CD14-positive monocyte (primary cell): ENCODE results near the gene SNCAIP. TPM values are rescaled to one million over a fixed set of nuclear protein-coding genes. Genes with fewer than 3 reads are reported as not detected.

ENCODE experiments used
- DNase-seq, 3 donors: peaks; one replicate each; pipeline ENCODE4 v3.0.0-alpha.2; 2011 to 2022
- H2AFZ ChIP-seq: 2 replicates; pipeline ENCODE4 v1.6.0; 2012; ENCODE audit warnings: mild to moderate bottlenecking, low read depth, low read length, inconsistent platforms; ENCODE audit not compliant: insufficient read depth, poor library complexity, severe bottlenecking
- H3K27ac ChIP-seq, 2 donors: 1 replicate in 1 of 2; 2 replicates in 1 of 2; pipeline ENCODE4 v1.5.1; 2012 to 2013; ENCODE audit warnings: low read length in 2 of 2, control low read depth in 1 of 2, inconsistent platforms in 1 of 2, low read depth in 1 of 2, mild to moderate bottlenecking in 1 of 2
- H3K27me3 ChIP-seq, 2 donors: one replicate each; pipeline versions ENCODE4 v1.6.0 to v1.6.1; 2011 to 2013; ENCODE audit warnings: low read length in 2 of 2; ENCODE audit not compliant: control insufficient read depth in 2 of 2, insufficient read depth in 2 of 2
- H3K36me3 ChIP-seq, 2 donors: replicated peaks in 1 of 2; 1 replicate in 1 of 2; 2 replicates in 1 of 2; pipeline versions ENCODE4 v1.5.1 to v1.6.1; 2012 to 2013; ENCODE audit warnings: low read length in 2 of 2, control low read depth in 1 of 2, inconsistent platforms in 1 of 2, mild to moderate bottlenecking in 1 of 2; ENCODE audit not compliant: insufficient read depth in 2 of 2, control insufficient read depth in 1 of 2
- H3K4me1 ChIP-seq, 2 donors: 1 replicate in 1 of 2; 2 replicates in 1 of 2; pipeline versions ENCODE4 v1.5.1 to v1.6.1; 2012 to 2013; ENCODE audit warnings: low read length in 2 of 2, control low read depth in 1 of 2, inconsistent platforms in 1 of 2, mild to moderate bottlenecking in 1 of 2, moderate library complexity in 1 of 2; ENCODE audit not compliant: insufficient read depth in 2 of 2, control insufficient read depth in 1 of 2
- H3K4me2 ChIP-seq: replicated peaks from 2 replicates; pipeline ENCODE3; 2012; ENCODE audit warnings: low read length, moderate library complexity, mild to moderate bottlenecking; ENCODE audit not compliant: poor library complexity, severe bottlenecking; ENCODE audit errors: extremely low read depth
- H3K4me3 ChIP-seq, 3 experiments: fragments of 200-600 bp in 1 of 3; sonication (generic) in 1 of 3; replicated peaks in 1 of 3; 1 replicate in 2 of 3; 2 replicates in 1 of 3; pipeline ENCODE4 v1.5.1; 2011 to 2013; ENCODE audit warnings: low read length in 3 of 3, mild to moderate bottlenecking in 3 of 3, control low read depth in 2 of 3, low read depth in 2 of 3, inconsistent platforms in 1 of 3, moderate library complexity in 1 of 3
- H3K79me2 ChIP-seq: 2 replicates; pipeline ENCODE4 v1.6.0; 2012; ENCODE audit warnings: mild to moderate bottlenecking, control low read depth, inconsistent platforms, low read length, moderate library complexity; ENCODE audit not compliant: insufficient read depth
- H3K9ac ChIP-seq: 2 replicates; pipeline ENCODE4 v1.6.0; 2017; ENCODE audit warnings: low read length, mild to moderate bottlenecking; ENCODE audit not compliant: insufficient read depth, poor library complexity, severe bottlenecking
- H3K9me3 ChIP-seq, 2 donors: replicated peaks in 1 of 2; 1 replicate in 1 of 2; 2 replicates in 1 of 2; pipeline versions ENCODE4 v1.5.1 to v1.6.1; 2012 to 2013; ENCODE audit warnings: low read length in 2 of 2, control low read depth in 1 of 2; ENCODE audit not compliant: control insufficient read depth in 1 of 2, insufficient read depth in 1 of 2
- H4K20me1 ChIP-seq: 2 replicates; pipeline ENCODE4 v1.6.0; 2012; ENCODE audit warnings: mild to moderate bottlenecking, low read length, control low read depth, moderate library complexity; ENCODE audit not compliant: insufficient read depth
- H3K27ac Mint-ChIP-seq, 7 donors: one replicate each; pipeline ENCODE4 v1.8.0; 2020; ENCODE audit warnings: mild to moderate bottlenecking in 7 of 7, mixed read lengths in 7 of 7, moderate library complexity in 6 of 7, inconsistent platforms in 2 of 7
- H3K27me3 Mint-ChIP-seq, 3 donors: one replicate each; pipeline ENCODE4 v1.8.0; 2021 to 2022; ENCODE audit warnings: low read depth in 3 of 3, mild to moderate bottlenecking in 3 of 3, mixed read lengths in 3 of 3, moderate library complexity in 3 of 3, inconsistent platforms in 1 of 3
- H3K36me3 Mint-ChIP-seq, 2 donors: one replicate each; pipeline ENCODE4 v1.8.0; 2020; ENCODE audit warnings: mixed read lengths in 2 of 2, inconsistent platforms in 1 of 2, mild to moderate bottlenecking in 1 of 2
- H3K4me1 Mint-ChIP-seq: one replicate; pipeline ENCODE4 v1.8.0; 2020; ENCODE audit warnings: mild to moderate bottlenecking, mixed read lengths
- H3K4me3 Mint-ChIP-seq, 2 donors: one replicate each; pipeline ENCODE4 v1.8.0; 2020; ENCODE audit warnings: mild to moderate bottlenecking in 2 of 2, mixed read lengths in 2 of 2, moderate library complexity in 1 of 2
- H3K9me3 Mint-ChIP-seq, 7 donors: one replicate each; pipeline ENCODE4 v1.8.0; 2020 to 2022; ENCODE audit warnings: mixed read lengths in 7 of 7, mild to moderate bottlenecking in 6 of 7, moderate library complexity in 6 of 7, inconsistent platforms in 2 of 7
- CTCF ChIP-seq: fragments of 200-600 bp; IDR thresholded peaks from one replicate; pipeline ENCODE4 v1.8.0; 2022; ENCODE audit warnings: antibody characterized with exemption, mild to moderate bottlenecking
- WGBS: methylation state at CpG from one replicate; pipeline ENCODE4 v1.1.5; 2013; ENCODE audit warnings: missing lambda C conversion rate; ENCODE audit not compliant: insufficient coverage; 5-methylcytosine and 5-hydroxymethylcytosine counted together
- intact Hi-C, 2 donors: fragments of 100-400 bp; cut with micrococcal nuclease; formaldehyde crosslinking; loops; one replicate each; pipeline versions ENCODE4 v1.15.0 to v1.15.1; 2023
- polyA plus RNA-seq, 3 donors: library from polyadenylated mRNA; depleted of rRNA in 1 of 3; unstranded in 2 of 3; stranded (reverse) in 1 of 3; fragments of 300-500 nt in 2 of 3; fragments of >200 nt in 1 of 3; fragmentation: Illumina TruSeq in 2 of 3; gene quantifications; 1 replicate in 2 of 3; 2 replicates in 1 of 3; pipeline ENCODE4 v1.2.3, GENCODE V29; 2012 to 2021

The SNCAIP gene
- polyA plus RNA-seq, 3 donors, result not detected

- Histone ChIP-seq H3K4me3 (no peak overlapping the region), H4K20me1 (no peaks in the 10 kb centered on the region), H3K4me1 (no peaks in the 10 kb centered on the region), H3K36me3 (no peaks in the 10 kb centered on the region), H3K9me3 (no peaks in the 10 kb centered on the region), H3K4me2 (no peak overlapping the region), H3K27me3 (no peaks in the 10 kb centered on the region), H3K27ac (no peak overlapping the region), H2AFZ (no peak overlapping the region), H3K9ac (no peak overlapping the region), H3K79me2 (no peaks in the 10 kb centered on the region)
- peaks cover 0 to 1% (median 0%) of the 10 kb centered on the region in 3 donors for H3K27me3 Mint-ChIP-seq
- H3K36me3 Mint-ChIP-seq, result no peaks in the 10 kb centered on the region
- no peaks in the 10 kb centered on the region for H3K4me1 Mint-ChIP-seq
- no peak for DNase-seq
- H3K9me3 Mint-ChIP-seq, result peaks cover 0 to 2% (median 0%) of the 10 kb centered on the region in 7 donors
- no peak for TF ChIP-seq CTCF
- H3K27ac Mint-ChIP-seq, result no peak overlapping the region
- intact Hi-C loops, result no loop called here
- H3K4me3 Mint-ChIP-seq, result no peak overlapping the region
Observed at GRCh38 chr5:122454541-122454940, 142.5 kb downstream of the SNCAIP start.

- Histone ChIP-seq H3K4me1 (no peaks in the 10 kb centered on the region), H3K4me2 (no peak overlapping the region), H3K27ac (no peak overlapping the region), H3K36me3 (no peaks in the 10 kb centered on the region), H3K79me2 (no peaks in the 10 kb centered on the region), H2AFZ (no peak overlapping the region), H3K9ac (no peak overlapping the region), H3K9me3 (no peaks in the 10 kb centered on the region), H3K4me3 (no peak overlapping the region), H4K20me1 (no peaks in the 10 kb centered on the region), H3K27me3 (no peaks in the 10 kb centered on the region)
- no peak overlapping the region for H3K27ac Mint-ChIP-seq
- H3K4me3 Mint-ChIP-seq, result no peak overlapping the region
- no peaks in the 10 kb centered on the region for H3K4me1 Mint-ChIP-seq
- no peak for TF ChIP-seq CTCF
- peaks cover 0 to 2% (median 0%) of the 10 kb centered on the region in 7 donors for H3K9me3 Mint-ChIP-seq
- H3K27me3 Mint-ChIP-seq, result peaks cover 0 to 4% (median 1%) of the 10 kb centered on the region in 3 donors
- intact Hi-C loops, result no loop called here
- no peak for DNase-seq
- WGBS, result no CpG with 5 or more reads among the region's 1 CpG
- H3K36me3 Mint-ChIP-seq, result no peaks in the 10 kb centered on the region
Observed at GRCh38 chr5:122455939-122456338, 143.9 kb downstream of the SNCAIP start.
